Kidney epithelial cell (primary cell): ENCODE data around the gene DEDD. TPM values are rescaled to one million over a fixed set of nuclear protein-coding genes. Genes with fewer than 3 reads are reported as not detected.

Experiments
- DNase-seq: peaks from one replicate; pipeline ENCODE4 v3.0.0-alpha.2; 2010; ENCODE audit warnings: low read depth
- H3K27me3 ChIP-seq: 2 replicates; pipeline ENCODE4 v1.6.0; 2011; ENCODE audit warnings: low read length; ENCODE audit not compliant: control insufficient read depth, insufficient read depth
- H3K36me3 ChIP-seq: 2 replicates; pipeline ENCODE4 v1.5.1; 2011; ENCODE audit warnings: low read length; ENCODE audit not compliant: control insufficient read depth, insufficient read depth
- H3K4me3 ChIP-seq: 2 replicates; pipeline ENCODE4 v1.5.1; 2011; ENCODE audit warnings: low read depth, mild to moderate bottlenecking, control low read depth, low read length
- total RNA-seq: library from RNA; depleted of rRNA; stranded (reverse); fragments of >200 nt; gene quantifications from 2 replicates; pipeline ENCODE4 v1.2.3, GENCODE V29; 2015
- TF ChIP-seq, protein P1 (sequence below): IDR thresholded peaks from 2 replicates; pipeline ENCODE4 v1.5.1; 2011; ENCODE audit warnings: mild to moderate bottlenecking, moderate library complexity, low read length, control low read depth, inconsistent platforms; ENCODE audit not compliant: insufficient read depth, poor library complexity, severe bottlenecking

The DEDD gene
- total RNA-seq, 1 donor from 2014 or later, result 42.1 TPM

DNA sequence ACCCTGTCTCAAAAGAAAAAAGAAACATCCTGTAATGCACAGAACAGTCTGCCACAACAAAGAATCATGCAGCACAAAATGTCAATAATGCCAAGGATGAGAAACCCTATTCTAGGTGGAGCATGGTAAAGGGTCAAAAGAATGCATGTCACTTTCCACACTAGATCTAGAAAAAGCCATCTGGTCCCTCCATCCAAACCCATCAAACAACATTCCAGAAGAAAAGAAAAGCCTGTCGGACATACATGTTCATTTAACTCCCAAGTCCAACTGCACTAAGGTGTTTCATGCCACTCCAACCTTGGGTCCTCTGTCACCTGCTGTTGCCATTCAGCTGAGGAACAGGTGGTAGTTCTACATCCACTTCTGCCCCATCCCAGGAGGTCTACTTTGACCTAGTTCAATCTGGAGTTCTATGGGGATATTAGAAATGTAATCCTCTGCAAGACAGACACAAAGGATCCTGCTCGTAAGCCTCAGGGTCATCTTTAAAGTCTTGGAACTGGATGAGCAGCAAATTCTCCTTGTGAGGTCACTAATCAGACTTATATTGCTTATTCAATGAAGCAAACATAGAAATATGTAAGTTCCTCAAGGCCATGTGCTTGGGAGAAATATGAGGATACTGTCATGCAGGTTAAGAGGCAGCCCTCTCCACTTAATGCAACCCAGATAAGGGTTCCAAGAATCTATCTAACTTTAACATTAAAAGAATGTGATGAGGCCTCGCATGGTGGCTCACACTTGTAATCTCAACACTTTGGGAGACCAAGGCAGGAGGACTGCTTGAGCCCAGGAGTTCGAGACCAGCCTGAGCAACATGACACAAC lies 3.7 kb downstream of the DEDD start:
- no peak for DNase-seq
- TF ChIP-seq, protein P1, sequence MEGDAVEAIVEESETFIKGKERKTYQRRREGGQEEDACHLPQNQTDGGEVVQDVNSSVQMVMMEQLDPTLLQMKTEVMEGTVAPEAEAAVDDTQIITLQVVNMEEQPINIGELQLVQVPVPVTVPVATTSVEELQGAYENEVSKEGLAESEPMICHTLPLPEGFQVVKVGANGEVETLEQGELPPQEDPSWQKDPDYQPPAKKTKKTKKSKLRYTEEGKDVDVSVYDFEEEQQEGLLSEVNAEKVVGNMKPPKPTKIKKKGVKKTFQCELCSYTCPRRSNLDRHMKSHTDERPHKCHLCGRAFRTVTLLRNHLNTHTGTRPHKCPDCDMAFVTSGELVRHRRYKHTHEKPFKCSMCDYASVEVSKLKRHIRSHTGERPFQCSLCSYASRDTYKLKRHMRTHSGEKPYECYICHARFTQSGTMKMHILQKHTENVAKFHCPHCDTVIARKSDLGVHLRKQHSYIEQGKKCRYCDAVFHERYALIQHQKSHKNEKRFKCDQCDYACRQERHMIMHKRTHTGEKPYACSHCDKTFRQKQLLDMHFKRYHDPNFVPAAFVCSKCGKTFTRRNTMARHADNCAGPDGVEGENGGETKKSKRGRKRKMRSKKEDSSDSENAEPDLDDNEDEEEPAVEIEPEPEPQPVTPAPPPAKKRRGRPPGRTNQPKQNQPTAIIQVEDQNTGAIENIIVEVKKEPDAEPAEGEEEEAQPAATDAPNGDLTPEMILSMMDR, result no peak
- Histone ChIP-seq H3K36me3 (no peaks in the 10 kb centered on the region), H3K27me3 (no peaks in the 10 kb centered on the region), H3K4me3 (no peak overlapping the region)

GRCh38 chr1:161127649-161128048 lies 4.8 kb downstream of the DEDD start:
- Histone ChIP-seq H3K4me3 (no peak overlapping the region), H3K27me3 (no peaks in the 10 kb centered on the region), H3K36me3 (no peaks in the 10 kb centered on the region)
- TF ChIP-seq, protein P1, result no peak
- DNase-seq, result no peak

GRCh38 chr1:161122967-161123366 lies 9.5 kb downstream of the DEDD start:
- H3K36me3 ChIP-seq, result peaks cover 2% of the 10 kb centered on the region
- H3K4me3 ChIP-seq, result no peak overlapping the region
- TF ChIP-seq, protein P1, result no peak
- no peaks in the 10 kb centered on the region for H3K27me3 ChIP-seq
- no peak for DNase-seq

- Histone ChIP-seq H3K27me3 (no peaks in the 10 kb centered on the region), H3K4me3 (no peak overlapping the region), H3K36me3 (peaks cover 2% of the 10 kb centered on the region)
- TF ChIP-seq, protein P1, result no peak
- DNase-seq, result no peak
Observed at GRCh38 chr1:161121834-161122233, 10.6 kb downstream of the DEDD start.

DNA sequence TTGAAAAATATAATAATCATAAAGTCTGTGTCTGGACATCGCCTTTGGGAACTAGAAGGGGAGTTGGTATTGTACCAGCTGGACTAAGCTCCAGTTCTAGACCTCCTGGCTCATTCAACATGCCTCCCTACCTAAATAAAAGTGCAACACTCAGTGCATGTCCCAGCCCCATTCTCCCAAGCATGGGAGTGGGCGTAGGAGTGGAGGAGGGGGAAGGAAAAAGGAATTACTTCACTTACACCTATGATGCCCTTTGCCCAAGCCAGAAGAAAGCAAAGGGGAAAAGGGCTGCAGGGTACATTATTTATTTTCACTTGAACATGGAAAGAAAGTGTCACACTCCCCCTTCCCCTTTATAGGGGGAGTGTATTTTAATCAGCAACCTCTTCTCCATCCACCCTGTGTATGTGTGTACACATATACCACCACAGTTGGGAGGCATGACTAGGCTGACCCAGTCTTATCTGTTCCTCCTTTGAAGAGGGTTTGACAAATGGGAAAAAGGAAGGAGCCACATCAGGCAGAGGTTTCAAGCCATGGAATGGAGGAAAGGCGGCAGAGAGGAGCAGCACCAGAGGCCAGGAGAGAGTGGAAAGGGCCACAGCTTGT lies 11.3 kb downstream of the DEDD start:
- TF ChIP-seq, protein P1, result no peak
- no peaks in the 10 kb centered on the region for H3K27me3 ChIP-seq
- H3K4me3 ChIP-seq, result no peak overlapping the region
- H3K36me3 ChIP-seq, result peaks cover 2% of the 10 kb centered on the region
- no peak for DNase-seq
